ENCODE data around the gene AKR7A3.
A peak's percentile ranks its signal among the peaks of the same experiment; 100 is the strongest.
"Not testable (repeated sequence)": the region's sequence is repeated elsewhere in the genome, so short reads cannot be mapped to it uniquely, and the experiment has no call there.

AKR7A3 gene

DNA sequence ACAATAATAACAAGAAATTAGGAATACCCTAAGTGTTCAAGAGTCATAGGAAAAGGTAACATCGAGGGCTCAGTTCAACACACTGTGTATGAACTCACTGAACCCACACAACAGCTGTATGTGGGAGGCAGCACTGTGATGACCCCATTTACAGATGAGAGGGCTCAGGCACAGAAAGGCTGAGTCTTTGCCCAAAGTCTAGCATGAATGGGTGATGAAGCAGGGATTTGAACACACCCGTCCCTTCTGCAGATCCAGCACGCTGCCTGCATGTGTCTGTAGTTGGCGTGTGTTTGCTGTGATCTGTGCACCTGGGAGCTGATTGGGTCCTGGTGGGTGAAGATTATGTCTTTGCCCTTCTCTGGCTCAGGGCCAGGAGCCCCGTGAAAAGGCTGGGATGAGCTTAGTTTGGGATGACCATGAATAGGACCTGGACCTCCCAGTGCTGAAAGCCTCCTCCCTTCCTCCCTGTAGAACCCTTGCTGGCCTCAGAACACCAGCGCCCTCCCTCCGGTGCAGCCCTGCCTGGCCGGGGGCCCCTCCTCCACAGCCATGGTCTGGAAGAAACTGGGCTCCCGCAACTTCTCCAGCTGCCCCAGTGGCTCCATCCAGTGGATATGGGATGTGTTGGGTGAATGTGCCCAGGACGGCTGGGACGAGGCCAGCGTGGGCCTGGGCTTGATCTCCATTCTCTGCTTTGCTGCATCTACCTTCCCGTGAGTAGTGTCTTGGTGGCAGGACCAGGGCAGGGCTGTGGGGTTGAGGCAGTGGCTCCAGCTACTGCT is 28.7 kb upstream of the AKR7A3 start:
- no peak for DNase-seq

DNA sequence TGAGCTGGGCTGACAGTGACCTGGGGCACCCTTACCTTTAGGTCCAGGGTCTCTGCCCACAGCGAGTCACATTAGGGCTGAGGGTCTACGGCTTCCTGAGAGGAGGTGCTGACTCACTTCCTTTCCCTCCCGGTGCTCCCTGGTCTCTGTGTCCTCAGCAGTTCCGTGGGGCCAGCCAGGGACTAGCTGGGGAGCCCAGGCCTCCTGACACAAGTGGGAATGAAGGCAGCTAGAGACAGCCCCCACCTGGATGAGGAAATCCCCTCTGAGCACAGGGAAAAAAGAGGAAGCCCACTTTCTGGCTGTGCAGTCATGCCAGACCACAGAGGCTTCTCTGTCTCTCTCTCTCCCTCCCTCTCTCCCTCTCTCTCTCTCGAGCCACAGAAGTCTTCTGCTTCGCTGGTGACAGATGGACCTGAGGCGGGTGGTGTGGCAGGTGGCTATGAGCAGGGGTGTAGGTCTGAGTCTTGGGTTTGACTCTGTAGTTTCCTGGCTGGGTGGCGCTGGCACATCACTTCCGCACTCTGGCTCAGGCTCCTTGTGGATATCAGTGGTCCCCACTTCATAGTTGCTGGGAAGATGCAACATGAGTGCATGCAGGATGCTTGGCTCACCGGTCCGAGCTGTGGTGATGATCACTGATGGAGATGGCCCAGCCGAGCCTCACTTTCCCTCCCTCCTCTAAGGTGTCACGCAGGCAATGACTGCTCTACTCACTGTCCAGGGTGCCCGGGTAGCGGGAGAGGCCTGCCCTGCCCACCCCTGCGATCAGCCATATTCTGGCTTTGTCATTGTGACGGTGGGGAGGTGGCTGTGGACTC is 27.0 kb upstream of the AKR7A3 start:
- peak; percentile 23 to 63 for DNase-seq

DNA sequence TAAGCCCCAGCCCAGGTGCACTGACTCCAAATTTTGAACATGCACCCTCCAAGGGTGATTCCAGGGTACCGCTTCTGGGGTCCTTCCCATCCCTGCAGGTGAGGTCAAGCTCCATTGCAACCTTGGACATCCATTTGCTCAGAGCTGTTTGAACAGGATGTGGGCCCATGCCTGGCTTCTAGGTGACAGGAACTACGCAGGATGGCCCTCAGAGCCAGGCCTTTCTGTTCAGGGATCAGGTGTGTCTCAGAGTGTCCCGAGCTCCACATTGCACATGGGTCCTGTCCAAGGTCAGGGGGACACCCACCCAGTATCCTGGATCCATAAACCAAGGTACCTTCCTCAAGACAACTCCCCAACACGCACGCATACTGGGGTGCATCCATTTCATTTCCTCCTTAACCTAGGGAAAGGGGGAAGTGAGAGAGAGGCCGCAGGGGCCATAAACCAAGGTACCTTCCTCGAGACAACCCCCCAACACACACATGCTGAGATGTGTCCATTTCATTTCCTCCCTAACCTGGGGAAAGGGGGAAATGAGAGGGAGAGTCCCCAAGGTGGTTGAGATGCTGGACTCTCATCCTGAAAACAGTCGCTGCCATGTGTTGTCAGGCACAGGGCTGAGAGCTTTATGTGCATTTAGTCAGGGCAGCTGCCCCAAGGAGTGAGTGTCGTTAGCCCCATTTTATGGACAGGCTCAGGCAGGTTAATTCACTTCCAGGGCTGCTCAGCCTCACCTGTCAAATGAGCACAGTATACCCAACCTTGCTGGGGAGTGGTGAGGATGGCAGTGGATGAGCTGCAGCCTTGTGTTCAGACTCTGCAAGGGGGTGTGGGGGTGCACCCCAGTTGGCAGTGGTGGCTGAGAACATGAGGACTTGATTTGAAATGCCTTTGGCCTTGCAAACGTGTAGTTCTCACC is 25.7 kb upstream of the AKR7A3 start:
- no peak for DNase-seq

DNA sequence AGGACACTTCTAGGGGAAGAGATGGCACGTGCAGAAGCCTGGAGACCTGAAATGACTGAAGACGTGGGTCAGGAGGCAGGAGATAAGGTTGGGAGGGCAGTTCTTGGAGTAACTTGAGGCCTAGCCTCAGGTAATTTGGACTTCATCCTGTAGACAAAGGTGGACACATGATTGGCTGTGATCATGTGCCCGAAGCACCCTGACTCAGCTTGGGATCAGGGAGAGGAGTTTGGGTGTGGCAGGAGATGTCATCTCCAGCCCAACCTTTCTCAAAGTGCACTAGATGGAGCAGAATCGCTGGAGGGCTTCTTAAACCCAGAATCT is 25.0 kb upstream of the AKR7A3 start:
- no peak for DNase-seq

DNA sequence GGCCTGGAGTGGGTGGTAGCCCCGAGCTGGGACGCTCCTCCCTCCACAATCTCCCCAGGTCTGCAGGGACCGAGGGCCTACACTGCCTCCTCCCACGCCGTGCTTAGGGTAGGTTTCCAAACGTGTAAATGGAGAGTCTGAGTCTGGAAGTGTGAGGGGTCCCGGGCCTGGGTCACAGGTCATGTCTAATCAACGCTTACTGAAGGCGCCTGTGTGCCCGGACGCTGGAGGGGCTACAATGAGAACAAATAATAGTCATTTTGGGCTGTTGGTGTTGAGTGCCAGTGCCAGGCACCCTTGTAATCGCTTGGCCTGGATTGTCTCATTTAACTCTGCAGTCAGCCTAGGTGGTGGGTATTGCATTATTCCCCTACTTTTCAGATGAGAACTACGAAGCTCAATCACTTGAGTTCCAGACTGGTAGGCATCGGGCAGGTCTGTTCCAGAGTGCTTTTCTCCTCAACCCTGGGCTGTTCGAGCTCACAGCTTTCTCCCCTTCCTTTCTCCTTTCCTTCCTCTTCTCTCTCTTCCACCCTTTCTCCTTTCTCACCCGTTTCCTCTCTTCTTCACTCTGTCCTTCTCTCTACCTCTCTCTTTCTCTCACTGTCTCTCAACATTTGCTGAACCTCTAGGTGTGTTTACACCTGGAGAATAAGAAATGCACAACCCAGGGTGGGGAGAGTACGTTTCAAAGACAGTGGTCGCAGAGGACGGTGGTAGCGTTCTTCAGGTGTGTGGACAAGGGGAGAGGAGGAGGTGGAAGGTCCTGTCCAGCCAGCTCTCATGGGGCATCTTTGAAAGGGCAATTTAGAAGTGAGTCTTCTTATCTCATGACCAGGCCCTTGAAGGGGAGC is 24.4 kb upstream of the AKR7A3 start:
- DNase-seq, result no peak

DNA sequence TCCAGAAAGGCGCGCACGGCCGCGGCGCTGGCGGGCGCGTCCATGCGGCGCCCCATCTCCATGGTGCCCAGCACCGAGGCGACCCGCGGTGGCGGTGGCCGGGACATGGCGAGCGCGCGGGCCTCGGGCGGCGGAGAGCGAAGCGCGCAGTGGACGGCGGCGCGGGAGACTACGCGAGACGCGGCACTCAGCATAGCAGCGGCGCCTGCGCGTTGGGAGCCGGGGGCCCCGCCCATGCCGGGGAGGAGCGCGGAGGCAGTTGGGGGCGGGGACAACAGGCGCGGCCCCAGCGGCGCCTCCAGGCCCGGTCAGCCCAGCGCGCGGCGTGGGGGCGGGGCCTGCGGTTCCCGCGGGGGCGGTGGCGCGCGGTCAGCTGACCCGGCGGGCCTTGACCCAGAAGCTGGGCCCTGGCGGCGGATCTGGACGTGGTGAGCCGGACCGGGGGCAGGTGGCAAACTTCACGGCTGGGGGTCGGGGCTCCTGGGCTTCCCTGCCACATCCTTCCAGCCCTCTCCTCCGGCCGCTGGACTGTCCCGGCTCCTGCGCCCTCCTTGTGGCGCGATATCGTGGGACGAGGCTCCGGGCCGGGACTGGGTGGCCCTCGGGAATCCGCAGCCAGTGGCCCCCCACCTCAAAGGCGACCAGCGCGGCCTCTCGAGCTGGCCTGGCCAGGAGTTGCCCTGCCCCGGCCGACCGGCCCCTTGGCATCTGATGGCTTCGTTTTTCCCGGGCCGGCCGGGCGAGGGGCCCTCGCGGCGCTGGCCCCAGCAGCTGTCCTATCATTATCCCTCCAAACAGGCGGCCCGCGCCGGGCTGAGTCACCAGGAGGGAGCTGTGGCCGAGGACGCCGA is 23.6 kb upstream of the AKR7A3 start, which contains the start of the genes AKR7A2 and SLC66A1:
TSS of gene AKR7A2 (minus strand) at position 214 of the 851 bp plus-strand sequence. CDS start at position 194, 20 bp downstream.
TSS of gene SLC66A1 (plus strand) at position 396 of the 851 bp plus-strand sequence. CDS start 5,352 bp downstream, outside the sequence.
- peak; percentile 60 to 88 for DNase-seq

DNA sequence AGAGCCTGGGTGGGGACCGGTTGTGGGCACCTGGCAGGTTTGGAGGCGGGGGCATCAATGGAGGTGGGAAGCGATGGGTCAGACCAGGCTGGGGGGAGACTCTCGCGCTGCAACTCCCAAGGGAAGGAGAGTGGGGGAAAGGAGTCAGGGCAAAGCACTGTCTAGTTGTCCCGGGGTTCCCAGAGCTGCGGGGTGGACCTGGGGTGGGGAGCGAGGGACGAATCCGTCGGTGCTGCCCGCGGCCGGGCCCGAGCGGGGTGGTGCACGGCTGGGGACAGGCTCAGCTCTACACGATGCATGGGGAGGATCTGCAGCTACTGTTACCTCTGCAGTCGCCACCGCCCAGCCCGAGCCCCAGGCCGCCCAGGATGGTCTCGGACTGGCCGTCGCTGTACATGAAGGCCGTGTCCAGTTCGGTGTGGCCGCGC is 22.9 kb upstream of the AKR7A3 start:
- DNase-seq, result no peak

DNA sequence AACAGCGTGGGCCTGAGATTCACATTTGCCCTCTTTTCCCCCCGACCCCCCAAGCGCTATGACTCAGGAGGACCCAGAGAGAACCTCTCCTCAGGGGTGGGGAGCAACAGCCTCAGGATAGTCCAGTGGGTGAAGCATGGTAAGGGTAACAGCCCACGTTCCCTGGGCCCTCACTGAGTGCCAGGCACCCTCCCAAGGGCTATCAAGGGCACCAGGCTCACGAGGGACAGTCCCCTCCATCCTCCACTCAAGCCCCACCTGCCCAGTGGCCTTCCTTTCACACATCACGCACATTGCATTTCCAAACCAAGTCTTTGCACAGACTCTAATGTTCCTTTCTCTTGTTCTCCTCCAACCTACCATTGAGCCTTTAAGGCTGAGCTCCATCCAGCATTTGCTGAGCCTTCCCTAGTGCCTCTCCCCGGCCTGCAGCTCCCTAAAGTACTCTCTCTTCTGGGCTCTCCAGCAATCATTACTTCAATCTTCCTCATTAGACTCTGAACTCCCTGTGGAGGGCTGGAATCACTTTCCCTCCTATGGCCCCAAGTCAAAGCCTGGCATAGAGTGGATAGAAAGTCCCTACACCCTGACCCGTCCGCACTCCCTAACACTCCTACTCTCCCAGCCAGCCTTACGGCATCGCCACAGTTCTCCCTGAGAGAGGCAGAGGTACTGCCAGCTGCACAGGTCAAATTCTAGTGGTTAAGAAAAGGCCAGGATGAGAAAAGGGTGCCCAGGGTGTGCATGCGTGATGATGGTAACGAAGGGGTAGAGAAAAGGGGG is 22.3 kb upstream of the AKR7A3 start:
- no peak for DNase-seq

DNA sequence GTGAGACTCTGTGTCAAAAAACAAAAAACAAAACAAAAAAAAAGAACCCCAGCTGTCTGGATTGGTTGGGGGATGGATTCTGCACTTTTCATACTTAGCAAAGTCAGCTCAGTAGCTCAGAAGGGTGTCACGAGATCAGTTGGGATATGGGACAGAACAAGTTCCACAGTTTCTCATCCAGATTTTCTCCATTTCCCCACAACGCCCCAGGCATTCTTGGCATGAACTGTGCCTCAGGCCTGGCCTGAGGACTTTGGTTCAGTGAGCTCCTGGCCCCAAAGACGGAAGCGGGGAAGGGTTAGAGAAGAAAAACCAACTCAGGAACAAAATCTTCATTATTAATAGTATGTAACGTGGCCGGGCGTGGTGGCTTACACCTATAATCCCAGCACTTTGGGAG is 21.5 kb upstream of the AKR7A3 start:
- DNase-seq, result no peak

DNA sequence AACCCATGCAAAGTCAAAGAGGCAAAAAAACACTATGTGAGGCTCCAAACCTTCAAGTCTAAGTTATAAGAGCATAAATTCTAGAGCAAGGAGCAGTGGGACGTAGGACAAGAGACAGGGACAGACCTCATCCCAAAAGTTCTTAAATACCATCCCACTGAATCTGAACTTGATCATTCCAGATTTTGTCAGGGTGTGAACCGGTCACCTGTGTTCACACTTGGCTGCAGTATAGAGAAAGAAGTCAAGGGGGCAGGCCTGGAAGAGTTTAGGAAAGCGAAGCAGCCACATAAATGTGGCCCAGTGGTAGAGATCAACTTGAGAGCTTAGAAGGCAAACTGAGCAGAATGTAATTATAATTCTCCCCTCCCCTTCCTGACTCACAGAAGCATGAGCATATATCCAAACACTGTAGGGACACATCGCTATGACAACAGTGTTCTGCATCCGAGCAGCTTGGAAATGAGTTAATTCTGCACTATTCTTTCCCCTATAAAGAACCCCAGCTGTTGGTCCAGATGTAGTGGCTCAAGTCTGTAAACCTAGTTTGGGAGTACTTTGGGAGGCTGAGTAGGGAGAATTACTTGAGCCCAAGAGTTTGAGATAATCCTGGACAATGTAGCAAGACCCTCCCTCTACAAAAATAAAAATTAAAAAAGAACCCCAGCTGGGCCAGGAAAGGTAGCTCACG is 20.7 kb upstream of the AKR7A3 start:
- DNase-seq, result no peak

DNA sequence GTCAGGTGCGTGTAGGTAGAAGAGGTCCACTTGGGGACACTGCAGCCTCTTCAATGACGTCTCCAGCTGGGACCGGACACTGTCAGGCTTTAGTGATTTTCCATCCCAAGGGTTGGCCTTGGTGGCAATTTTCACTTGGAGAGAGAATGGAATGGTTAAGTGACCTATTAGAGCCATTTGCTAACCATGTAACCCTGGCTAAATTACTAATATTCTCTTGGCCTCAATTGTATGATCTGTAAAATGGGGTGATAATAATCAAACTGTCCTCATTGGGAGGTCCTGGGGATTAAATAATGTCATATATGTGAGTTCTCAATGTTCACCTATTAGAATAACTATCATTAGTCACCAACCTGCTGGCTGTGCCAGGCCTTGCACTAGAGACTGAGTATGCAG is 19.9 kb upstream of the AKR7A3 start:
- DNase-seq, result no peak

DNA sequence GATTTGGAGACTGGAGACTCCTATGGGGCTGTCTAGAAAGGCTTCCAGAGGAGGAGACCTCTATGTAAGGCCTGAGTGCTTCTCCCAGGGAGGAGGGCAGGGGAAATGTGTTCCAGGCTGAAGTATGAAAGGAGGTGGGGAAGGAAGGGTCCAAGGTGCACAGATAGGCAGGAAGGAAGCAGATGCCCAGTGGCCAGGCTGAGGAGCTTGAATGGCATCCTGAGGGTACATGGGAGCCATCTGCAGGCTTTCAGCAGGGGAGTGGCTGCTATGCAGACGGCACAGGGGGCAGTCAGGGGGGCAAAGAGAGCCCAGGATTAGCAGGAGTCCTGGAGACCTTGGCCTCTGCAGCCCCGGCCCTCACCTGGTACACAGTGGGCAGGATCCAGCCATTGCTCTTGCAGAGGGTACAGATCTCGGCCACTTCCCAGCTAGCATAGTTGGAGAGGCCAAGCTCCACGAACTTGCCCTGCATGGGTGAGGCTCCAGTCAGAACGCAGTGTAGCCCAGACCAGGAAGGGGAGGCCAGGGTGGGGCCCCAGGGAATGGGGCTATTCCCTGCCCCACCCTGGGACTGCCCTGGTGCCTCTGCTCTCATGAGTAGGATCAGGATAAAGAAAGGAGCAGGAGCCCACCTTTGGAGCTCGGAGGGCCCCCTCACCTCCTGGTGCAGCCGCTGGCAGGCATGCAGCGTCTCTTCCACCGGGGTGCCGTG is 19.4 kb upstream of the AKR7A3 start:
- no peak for DNase-seq

DNA sequence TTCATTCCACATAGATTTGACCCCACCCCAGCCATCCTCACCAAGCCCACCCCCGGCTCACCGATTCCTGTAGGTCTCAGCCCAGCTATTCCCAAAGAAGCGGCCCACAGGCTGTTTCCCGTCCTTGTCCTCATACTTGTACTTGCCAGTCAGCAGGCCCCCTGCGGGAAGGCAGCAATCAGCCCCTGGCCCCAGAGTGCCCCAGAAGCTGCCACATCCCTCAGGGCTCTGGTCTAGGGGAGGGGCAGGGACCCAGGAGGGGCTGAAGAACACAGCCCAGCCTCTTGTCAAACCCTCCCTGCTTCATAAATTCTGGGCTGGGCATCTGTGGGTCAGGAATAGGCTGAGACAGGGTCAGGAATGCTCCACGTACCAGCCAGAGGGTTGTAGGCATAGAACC is 18.4 kb upstream of the AKR7A3 start:
- DNase-seq, result no peak

DNA sequence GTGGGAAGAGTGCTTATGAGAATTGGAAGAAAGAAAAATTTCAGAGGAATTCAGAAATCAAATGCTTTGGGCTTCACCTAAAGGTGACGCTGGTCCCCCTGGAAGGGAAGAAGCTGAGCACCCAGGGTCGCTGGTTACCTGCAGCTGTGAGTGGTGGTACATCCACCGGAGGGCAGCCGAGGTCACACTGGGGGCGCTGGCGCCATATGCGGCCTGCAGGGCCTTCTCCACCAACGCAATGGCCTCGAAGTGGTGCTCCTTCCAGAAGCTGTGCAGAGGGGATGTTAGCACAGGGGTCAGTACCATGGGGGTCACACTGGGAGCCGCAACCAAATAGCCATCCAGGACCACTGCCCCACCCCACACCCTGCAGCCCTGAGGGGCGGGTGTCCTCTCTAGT is 17.3 kb upstream of the AKR7A3 start:
- no peak for DNase-seq

DNA sequence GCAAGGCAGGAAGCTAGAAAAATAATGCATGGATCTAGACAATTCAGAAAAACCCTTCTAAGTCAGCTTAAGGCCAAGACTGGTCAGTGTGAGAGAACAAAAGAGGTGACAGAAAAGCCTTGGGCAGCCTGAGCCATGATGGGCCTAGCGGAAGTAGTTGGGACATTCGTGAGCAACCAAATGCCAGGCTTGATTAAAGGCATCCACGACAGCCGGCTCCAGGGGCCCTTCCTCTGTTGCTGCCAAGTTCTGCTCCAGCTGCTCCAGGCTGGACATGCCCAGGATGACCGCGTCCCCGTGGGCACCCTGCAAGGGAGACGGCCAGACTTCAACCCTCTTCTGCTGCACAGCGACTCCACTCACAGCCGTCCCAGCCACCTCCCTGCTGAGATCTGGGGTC is 15.5 kb upstream of the AKR7A3 start:
- DNase-seq, result not testable (repeated sequence)

DNA sequence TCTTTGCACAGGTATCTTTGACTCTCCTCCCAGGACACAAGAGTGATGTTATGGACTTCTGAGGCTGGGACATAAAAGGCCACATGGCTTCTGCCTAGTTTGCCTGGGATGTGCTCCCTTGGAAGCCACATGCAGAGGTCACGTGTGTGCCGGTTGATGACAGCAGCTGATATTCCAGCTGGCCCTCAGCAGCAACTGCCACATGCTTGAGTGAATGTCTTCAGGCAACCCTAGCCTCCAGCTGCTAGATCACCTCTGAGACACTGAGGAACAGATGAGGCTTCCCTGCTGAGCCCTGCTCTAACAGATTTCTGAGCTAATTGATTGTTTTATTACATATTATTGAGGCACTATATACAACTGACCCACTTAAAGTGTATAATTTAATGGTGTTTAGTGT is 11.6 kb upstream of the AKR7A3 start:
- DNase-seq, result peak in 1 of 2 experiments; percentile 11

DNA sequence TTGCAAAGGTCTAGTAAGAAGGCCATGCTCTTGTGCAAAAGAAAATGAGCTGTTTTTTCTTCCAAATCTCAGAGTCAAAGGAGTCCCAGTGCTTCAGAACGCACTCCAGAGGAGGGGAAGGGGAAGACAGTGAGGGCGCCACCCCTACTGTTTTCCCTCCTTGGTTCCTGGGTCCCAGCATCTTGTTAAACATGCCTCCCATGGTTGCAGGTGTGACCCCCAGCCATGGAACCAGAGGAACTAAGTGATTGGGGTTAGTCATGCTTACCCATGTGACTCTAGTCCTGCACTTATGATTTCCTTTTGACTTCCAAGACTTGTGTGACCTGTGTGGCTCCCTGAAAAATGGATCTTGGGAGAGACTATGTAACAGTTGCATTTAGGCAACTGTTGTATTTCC is 6.1 kb upstream of the AKR7A3 start:
- no peak for DNase-seq

DNA sequence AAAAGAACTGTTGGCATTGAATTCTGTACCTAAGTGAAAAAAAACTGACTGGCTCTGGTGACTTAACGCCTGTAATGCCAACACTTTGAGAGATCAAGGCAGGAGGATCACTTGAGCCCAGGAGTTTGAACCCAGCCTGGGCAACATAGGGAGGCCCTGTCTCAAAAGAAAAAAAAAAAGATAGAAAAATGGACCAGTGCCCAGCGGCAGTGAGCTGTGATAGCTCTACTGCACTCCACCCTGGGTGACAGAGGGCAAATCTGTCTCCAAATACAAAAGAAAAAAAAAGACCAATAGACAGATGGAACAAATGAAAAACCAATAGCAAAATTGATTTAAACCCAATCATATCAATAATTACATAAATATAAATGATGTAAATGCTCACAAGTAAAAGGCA is 674 bp upstream of the AKR7A3 start:
- no peak for DNase-seq

Measured in NCI-H524 (cell line).